Neural progenitor cell (in vitro differentiated cells): ENCODE results near the gene MTAP. TPM values are rescaled to one million over a fixed set of nuclear protein-coding genes. Genes with fewer than 3 reads are reported as not detected.

Experiments used
- DNase-seq: peaks from one replicate; pipeline ENCODE4 v3.0.0-alpha.2; 2016; ENCODE audit warnings: low spot score
- H2AFZ ChIP-seq: fragments of 200-600 bp; sonication (generic); replicated peaks from 2 replicates; pipeline ENCODE4 v1.6.1; 2016; ENCODE audit warnings: antibody characterized with exemption
- H3F3A ChIP-seq: fragments of 200-600 bp; sonication (generic); 2 replicates; pipeline ENCODE4 v1.6.1; 2016; ENCODE audit warnings: antibody characterized with exemption, low read depth
- H3K27ac ChIP-seq: fragments of 200-600 bp; sonication (generic); 2 replicates; pipeline ENCODE4 v1.5.1; 2016; ENCODE audit warnings: mild to moderate bottlenecking
- H3K27me3 ChIP-seq: fragments of 200-600 bp; sonication (generic); 2 replicates; pipeline ENCODE4 v1.6.1; 2016; ENCODE audit warnings: mild to moderate bottlenecking, moderate library complexity
- H3K36me3 ChIP-seq: fragments of 200-600 bp; sonication (generic); 2 replicates; pipeline ENCODE4 v1.5.1; 2016
- H3K4me1 ChIP-seq: fragments of 200-600 bp; sonication (generic); 2 replicates; pipeline ENCODE4 v1.6.1; 2016; ENCODE audit warnings: mixed run types
- H3K4me2 ChIP-seq: fragments of 200-600 bp; sonication (generic); 2 replicates; pipeline ENCODE4 v1.6.1; 2016
- H3K4me3 ChIP-seq: fragments of 200-600 bp; sonication (generic); 2 replicates; pipeline ENCODE4 v1.5.1; 2016
- H3K79me2 ChIP-seq: fragments of 200-600 bp; sonication (generic); 2 replicates; pipeline ENCODE4 v1.6.1; 2016; ENCODE audit warnings: low read depth
- H3K9ac ChIP-seq: fragments of 200-600 bp; sonication (generic); 2 replicates; pipeline ENCODE4 v1.6.1; 2016
- H3K9me3 ChIP-seq: fragments of 200-600 bp; sonication (generic); 2 replicates; pipeline ENCODE4 v1.5.1; 2016; ENCODE audit warnings: low read depth
- H4K20me1 ChIP-seq: fragments of 200-600 bp; sonication (generic); 2 replicates; pipeline ENCODE4 v1.6.1; 2016; ENCODE audit warnings: low read depth
- H3K27ac Mint-ChIP-seq: 3 replicates; pipeline ENCODE4 v1.8.0; 2021; ENCODE audit warnings: mixed read lengths
- H3K27me3 Mint-ChIP-seq: 2 replicates; pipeline ENCODE4 v1.8.0; 2022; ENCODE audit warnings: low read depth, mild to moderate bottlenecking, inconsistent platforms, moderate library complexity, mixed read lengths; ENCODE audit not compliant: insufficient read depth
- H3K36me3 Mint-ChIP-seq: 3 replicates; pipeline ENCODE4 v1.8.0; 2021; ENCODE audit warnings: mixed read lengths
- H3K4me1 Mint-ChIP-seq: 3 replicates; pipeline ENCODE4 v1.8.0; 2021; ENCODE audit warnings: mixed read lengths
- H3K4me3 Mint-ChIP-seq: 3 replicates; pipeline ENCODE4 v1.8.0; 2021; ENCODE audit warnings: mild to moderate bottlenecking, moderate library complexity, mixed read lengths
- H3K9me3 Mint-ChIP-seq: 3 replicates; pipeline ENCODE4 v1.8.0; 2020; ENCODE audit warnings: mixed read lengths
- EZH2 ChIP-seq: fragments of 200-600 bp; sonication (generic); IDR thresholded peaks from 2 replicates; pipeline ENCODE4 v1.6.1; 2017; ENCODE audit warnings: antibody characterized with exemption, mild to moderate bottlenecking, moderate library complexity
- EZH2phosphoT487 ChIP-seq: fragments of 200-600 bp; sonication (generic); IDR thresholded peaks from 2 replicates; pipeline ENCODE4 v1.6.1; 2017; ENCODE audit warnings: antibody characterized with exemption
- total RNA-seq: library from RNA; depleted of rRNA; stranded (reverse); fragments of >200 nt; gene quantifications from 2 replicates; pipeline ENCODE4 v1.2.3, GENCODE V29; 2015; ENCODE audit warnings: low replicate concordance
- TF ChIP-seq, protein P1 (sequence below): fragments of 200-600 bp; sonication (generic); IDR thresholded peaks from 2 replicates; pipeline ENCODE4 v1.5.1; 2017; ENCODE audit warnings: antibody characterized with exemption, mild to moderate bottlenecking

The MTAP gene
- total RNA-seq, 1 donor from 2014 or later, result 21.6 TPM

DNA sequence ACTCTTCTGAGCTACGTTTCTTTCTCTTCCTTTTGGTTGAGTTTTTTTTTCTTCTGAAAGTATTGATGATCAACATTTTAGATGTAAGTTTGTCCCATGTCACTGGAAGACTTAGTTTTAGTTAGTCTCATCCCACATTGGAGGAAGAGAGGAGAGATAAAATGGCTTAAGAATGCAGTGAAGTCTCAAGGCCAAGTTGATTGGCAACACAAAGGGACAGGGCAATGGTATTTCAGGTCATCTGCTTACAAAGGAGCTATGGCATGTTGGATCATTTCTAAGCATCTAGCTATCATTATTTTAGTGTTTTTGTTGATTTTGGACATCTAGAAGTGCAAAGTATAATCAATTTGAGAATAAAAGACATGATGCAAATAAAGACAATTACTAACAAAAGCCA, 133.2 kb downstream of the MTAP start:
- no peak overlapping the region for H3K27ac ChIP-seq
- H3K4me3 ChIP-seq, result no peak overlapping the region
- H3K36me3 Mint-ChIP-seq, result peaks cover 10% of the 10 kb centered on the region
- H3K36me3 ChIP-seq, result no peaks in the 10 kb centered on the region
- no peak overlapping the region for H3K4me3 Mint-ChIP-seq
- H3K27me3 ChIP-seq, result no peaks in the 10 kb centered on the region
- H3F3A ChIP-seq, result no peaks in the 10 kb centered on the region
- no peak overlapping the region for H3K27ac Mint-ChIP-seq
- no peak overlapping the region for H3K9ac ChIP-seq
- H3K9me3 Mint-ChIP-seq, result no peaks in the 10 kb centered on the region
- H3K4me1 Mint-ChIP-seq, result no peaks in the 10 kb centered on the region
- H3K4me2 ChIP-seq, result no peak overlapping the region
- TF ChIP-seq, protein P1, sequence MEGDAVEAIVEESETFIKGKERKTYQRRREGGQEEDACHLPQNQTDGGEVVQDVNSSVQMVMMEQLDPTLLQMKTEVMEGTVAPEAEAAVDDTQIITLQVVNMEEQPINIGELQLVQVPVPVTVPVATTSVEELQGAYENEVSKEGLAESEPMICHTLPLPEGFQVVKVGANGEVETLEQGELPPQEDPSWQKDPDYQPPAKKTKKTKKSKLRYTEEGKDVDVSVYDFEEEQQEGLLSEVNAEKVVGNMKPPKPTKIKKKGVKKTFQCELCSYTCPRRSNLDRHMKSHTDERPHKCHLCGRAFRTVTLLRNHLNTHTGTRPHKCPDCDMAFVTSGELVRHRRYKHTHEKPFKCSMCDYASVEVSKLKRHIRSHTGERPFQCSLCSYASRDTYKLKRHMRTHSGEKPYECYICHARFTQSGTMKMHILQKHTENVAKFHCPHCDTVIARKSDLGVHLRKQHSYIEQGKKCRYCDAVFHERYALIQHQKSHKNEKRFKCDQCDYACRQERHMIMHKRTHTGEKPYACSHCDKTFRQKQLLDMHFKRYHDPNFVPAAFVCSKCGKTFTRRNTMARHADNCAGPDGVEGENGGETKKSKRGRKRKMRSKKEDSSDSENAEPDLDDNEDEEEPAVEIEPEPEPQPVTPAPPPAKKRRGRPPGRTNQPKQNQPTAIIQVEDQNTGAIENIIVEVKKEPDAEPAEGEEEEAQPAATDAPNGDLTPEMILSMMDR, result no peak
- TF ChIP-seq EZH2phosphoT487, result no peak
- TF ChIP-seq EZH2, result no peak
- no peaks in the 10 kb centered on the region for H3K79me2 ChIP-seq
- no peaks in the 10 kb centered on the region for H3K9me3 ChIP-seq
- DNase-seq, result no peak
- H2AFZ ChIP-seq, result no peak overlapping the region
- H3K4me1 ChIP-seq, result peaks cover 15% of the 10 kb centered on the region
- H3K27me3 Mint-ChIP-seq, result peaks cover 2% of the 10 kb centered on the region
- H4K20me1 ChIP-seq, result no peaks in the 10 kb centered on the region

DNA sequence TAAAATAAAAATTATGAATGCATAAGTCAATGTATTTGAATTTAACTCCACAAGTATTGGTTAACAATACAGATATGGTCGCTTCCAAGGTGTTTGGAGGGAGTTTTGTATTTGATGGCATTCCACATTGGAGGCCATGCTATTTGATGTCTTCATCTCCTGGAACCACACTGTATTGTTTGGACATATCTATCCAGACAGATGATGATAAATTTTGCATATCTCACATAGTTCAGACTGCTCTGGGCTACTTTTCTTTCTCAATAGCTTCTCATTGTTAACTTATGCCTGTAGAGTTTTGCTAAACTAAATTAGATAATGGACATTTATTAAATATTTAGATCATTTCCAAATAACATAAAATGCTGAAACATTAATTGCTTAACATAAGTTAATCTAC, 133.7 kb downstream of the MTAP start:
- Histone ChIP-seq H3F3A (no peaks in the 10 kb centered on the region), H3K4me2 (no peak overlapping the region), H3K9ac (no peak overlapping the region), H3K4me3 (no peak overlapping the region), H2AFZ (no peak overlapping the region), H3K36me3 (no peaks in the 10 kb centered on the region), H3K27ac (no peak overlapping the region), H3K27me3 (no peaks in the 10 kb centered on the region), H3K4me1 (peaks cover 15% of the 10 kb centered on the region), H4K20me1 (no peaks in the 10 kb centered on the region), H3K79me2 (no peaks in the 10 kb centered on the region), H3K9me3 (no peaks in the 10 kb centered on the region)
- no peak for DNase-seq
- Mint-ChIP-seq H3K4me1 (no peaks in the 10 kb centered on the region), H3K27me3 (no peaks in the 10 kb centered on the region), H3K27ac (no peak overlapping the region), H3K9me3 (no peaks in the 10 kb centered on the region), H3K4me3 (no peak overlapping the region), H3K36me3 (peaks cover 6% of the 10 kb centered on the region)
- no peak for TF ChIP-seq EZH2phosphoT487
- no peak for TF ChIP-seq EZH2
- TF ChIP-seq, protein P1, result no peak

DNA sequence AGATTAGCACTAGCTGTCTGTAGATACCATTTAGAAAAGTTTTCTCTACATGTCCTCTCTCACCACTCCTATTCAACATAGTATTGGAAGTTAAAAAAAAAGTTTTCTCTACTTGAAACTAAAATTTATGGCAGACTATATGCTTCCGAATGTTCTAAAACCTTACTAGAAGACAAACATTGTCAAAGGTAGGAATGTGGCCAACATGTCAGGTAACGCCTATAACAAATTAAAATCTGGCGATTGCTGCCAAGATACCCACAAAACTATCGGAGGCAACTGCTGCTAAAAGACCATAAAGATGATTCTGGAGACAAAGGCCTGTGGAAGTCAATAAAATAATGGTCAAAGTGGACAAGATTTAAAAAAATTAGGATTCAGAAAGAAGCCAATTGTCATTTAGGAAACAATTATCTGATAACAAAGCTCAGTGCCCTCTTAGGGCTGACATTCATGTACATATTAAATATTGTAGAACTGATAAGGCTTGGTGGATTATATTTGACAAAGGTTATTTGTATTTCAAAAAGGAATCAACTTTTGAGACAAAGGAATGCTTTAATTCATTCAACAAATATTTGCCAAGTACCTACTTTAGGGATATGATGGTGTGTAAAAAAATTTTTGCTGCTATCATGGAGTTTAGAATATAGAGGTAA, 139.0 kb downstream of the MTAP start:
- Histone ChIP-seq H3K27me3 (no peaks in the 10 kb centered on the region), H3K4me1 (no peaks in the 10 kb centered on the region), H3K9ac (no peak overlapping the region), H4K20me1 (no peaks in the 10 kb centered on the region), H2AFZ (no peak overlapping the region), H3K27ac (no peak overlapping the region), H3K4me3 (no peak overlapping the region), H3K79me2 (no peaks in the 10 kb centered on the region), H3K36me3 (no peaks in the 10 kb centered on the region), H3K9me3 (no peaks in the 10 kb centered on the region), H3F3A (no peaks in the 10 kb centered on the region), H3K4me2 (no peak overlapping the region)
- no peak for DNase-seq
- TF ChIP-seq EZH2phosphoT487 (no peak), EZH2 (no peak)
- TF ChIP-seq, protein P1, result no peak
- Mint-ChIP-seq H3K36me3 (no peaks in the 10 kb centered on the region), H3K4me1 (no peaks in the 10 kb centered on the region), H3K9me3 (peaks cover 5% of the 10 kb centered on the region), H3K4me3 (no peak overlapping the region), H3K27me3 (no peaks in the 10 kb centered on the region), H3K27ac (no peak overlapping the region)
